Measurements from ENCODE around the gene CLPSL1.

The CLPSL1 gene

DNA sequence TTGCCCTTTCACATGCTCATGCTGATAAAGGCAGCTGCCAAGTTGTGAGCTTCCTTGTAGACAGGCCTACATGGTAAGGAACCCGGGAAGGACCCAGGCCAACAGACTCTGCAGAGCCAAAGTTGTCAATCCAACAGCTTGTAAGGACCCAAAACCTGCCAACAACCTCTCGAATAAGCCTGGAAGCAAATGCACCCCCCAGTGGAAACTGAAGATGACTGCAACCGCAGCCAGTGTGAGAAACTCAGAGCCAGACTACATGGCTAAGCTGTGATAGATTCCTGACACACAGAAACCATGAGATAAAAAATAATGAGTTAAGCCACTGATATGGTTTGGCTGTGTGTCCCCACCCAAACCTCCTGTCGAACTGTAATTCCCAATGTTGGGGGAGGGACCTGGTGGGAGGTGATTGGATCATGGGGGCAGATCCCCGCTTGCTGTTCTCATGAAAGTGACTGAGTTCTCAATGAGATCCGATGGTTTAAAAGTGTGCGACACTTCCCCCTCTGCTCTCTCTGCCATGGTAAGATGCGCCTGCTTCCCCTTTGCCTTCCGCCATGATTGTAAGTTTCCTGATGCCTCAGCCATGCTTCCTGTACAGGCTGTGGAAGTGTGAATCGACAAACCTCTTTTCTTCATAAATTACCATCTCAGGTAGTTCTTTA, 23.2 kb upstream of the CLPSL1 start:
- no peak for DNase-seq (ENCODE audit: extremely low read depth in 1 of 2, low read depth in 1 of 2)

DNA sequence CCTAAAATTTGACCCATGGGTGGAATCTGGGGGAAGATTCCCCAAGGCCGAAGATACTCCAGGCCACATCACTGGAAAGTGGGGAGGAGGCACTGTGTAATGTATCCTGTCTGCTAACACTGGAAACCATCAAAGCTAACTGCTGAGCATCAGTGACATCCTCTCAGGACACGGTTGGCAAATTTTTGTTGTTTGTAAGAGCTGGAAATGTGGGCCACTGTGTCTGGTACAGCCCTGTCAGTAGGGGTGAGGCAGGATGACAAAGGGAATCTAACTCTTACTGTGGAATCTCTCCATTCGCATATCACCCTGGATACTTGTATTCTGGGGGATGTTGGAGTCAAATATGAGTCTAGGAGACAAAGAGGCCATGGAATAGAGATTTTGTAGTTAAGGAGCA, 21.4 kb upstream of the CLPSL1 start:
- DNase-seq (ENCODE audit: extremely low read depth in 1 of 2, low read depth in 1 of 2) = no peak

DNA sequence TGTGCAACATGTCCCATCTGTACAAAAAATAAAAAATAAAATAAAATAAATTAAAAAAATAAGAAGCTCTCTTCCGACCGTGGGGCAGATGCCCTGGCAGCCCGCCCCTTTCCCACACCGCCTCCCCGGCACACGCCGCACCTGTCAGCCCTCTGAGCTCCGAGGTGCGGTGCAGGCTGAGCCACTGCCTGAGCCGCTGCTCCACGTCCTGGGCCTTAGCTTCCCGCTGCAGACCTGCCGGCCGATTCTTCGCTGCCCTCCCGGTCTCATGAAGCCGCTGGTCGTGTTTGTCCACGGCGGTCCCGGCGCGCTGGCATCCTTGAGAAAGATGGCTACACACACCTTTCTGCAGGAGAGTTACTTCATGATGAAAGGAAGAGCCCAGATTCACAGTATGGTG, 15.1 kb upstream of the CLPSL1 start:
- no peak for DNase-seq (ENCODE audit: extremely low read depth in 1 of 2, low read depth in 1 of 2)

DNA sequence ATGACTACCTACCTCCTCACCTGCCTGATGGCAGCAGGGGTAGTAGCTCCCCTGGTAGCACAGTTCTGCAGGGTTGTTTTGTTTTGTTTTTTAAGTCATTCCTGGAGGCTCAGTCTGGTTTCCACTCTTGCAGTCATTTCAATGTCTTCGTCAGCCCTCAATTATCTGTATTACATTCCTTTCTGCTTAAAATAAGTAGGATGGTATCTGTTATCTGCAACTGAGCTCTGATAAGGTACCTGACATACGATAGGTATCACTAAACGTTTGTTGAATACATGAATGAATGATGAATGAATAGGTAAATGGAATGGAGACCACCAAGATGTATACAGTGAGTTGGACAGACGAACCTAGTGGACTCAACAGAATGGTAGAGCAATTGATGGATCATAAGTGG, 11.6 kb upstream of the CLPSL1 start:
- no peak for DNase-seq (ENCODE audit: extremely low read depth in 1 of 2, low read depth in 1 of 2)

DNA sequence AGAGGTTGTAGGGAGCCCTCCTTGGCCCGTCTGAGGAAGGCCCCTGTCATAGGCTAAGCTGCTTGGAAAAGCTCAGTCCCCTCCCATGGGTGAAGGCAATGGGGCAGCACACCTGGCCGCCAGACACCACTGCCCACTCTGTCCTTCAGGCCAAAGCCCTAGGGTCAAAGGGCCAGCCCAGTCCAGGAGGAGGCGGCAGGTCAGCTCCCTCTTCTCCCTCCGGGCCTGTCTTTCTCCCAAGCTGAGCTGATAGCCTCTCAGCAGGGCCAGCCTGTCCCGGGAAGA, 9.5 kb upstream of the CLPSL1 start:
- no peak for DNase-seq (ENCODE audit: extremely low read depth in 1 of 2, low read depth in 1 of 2)

DNA sequence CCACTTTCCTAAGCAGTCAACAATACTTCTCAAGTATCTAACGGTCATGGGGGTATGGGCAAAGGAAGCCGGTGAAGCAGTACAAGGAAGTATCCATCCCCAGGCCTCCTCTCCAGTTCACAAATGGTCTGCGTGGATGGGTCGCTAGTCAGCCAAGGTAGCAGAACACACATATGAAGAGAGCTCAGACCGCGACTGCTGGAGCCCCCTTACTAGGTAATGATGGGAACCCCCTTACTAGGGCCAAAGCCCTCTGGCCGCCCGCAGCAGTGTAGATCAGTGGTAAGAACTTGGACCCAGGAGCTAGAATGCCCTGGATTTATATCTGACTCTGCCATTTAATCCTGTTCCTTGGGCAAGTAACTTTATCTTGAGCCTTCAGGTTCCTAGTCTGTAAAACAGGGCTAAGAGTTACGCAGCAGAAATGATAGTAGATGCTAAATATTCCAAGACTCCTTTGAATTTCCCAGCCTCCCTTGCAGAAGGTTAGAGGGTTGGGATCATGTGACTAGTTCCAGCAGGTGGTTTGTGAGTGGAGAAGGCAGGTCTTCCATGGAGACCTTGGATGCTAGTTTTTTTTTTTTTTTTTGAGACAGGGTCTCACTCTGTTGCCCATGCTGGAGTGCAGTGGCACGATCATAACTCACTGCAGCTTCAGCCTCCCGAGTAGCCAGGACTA, 6.6 kb upstream of the CLPSL1 start:
- DNase-seq (ENCODE audit: extremely low read depth in 1 of 2, low read depth in 1 of 2) = no peak

DNA sequence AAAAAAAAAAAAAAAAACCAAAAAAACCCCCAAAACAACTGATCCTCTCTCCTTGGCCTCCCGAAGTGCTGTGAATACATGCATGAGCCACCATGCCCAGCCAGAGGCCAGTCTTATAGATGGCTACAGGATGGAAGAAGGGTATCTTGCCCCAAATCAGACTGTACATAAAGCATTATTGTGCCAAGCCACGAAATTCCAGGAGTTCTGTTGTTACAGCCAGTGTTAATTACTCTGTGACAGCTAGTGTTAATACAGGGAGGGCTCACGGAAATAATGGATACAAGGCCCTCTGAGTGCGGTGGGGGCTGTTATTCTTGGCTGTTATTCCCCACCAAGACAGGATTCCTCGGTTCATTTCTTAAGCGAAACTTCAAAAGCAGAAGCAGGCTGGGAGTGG, 5.8 kb upstream of the CLPSL1 start:
- DNase-seq (ENCODE audit: extremely low read depth in 1 of 2, low read depth in 1 of 2) = no peak

DNA sequence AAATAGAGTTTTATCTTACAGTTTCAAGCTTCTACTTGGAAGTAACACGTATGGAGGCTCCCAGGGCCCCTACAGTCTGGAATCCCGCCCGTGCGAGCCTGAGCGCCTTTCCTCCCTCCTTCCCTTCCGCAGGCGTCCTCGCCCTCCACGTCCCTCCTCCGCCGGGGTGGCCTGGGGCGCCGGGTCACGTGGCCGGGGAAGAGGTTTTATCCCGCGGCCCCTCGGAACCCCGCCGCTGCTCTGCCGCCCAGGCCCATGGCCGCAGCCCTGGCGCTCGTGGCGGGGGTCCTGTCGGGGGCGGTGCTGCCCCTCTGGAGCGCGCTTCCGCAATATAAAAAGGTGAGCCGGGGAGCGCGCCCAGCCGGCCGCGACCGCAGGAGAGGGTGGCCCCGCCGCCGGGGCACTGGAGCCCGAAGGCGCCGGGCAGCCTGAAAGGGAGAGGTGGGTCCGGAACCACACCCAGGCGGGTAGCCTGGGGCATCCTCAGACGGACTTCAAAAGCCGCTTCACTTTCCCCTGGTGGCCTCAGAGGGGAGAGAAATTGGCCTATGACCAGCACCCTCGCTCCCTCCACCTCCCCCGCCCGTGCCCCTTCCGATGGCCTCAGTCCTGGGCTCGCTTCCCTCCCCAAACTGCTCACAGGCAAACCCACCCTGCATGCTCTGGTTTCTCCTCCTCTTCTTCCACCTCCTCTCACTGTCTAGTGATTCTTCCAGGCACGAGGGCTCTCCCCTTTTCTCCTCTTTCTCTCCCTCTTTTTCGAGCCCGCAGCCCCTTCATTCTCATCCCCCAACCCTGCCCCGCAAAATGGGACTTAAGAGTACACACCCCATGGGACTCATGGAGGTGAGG, 4.2 kb upstream of the CLPSL1 start, which contains the start of gene CLPSL2:
Gene CLPSL2, plus strand, starts transcription at position 235 of the 852 bp plus-strand sequence. Its CDS starts 21 bp downstream, at position 256.
- no peak for DNase-seq (ENCODE audit: extremely low read depth in 1 of 2, low read depth in 1 of 2)

DNA sequence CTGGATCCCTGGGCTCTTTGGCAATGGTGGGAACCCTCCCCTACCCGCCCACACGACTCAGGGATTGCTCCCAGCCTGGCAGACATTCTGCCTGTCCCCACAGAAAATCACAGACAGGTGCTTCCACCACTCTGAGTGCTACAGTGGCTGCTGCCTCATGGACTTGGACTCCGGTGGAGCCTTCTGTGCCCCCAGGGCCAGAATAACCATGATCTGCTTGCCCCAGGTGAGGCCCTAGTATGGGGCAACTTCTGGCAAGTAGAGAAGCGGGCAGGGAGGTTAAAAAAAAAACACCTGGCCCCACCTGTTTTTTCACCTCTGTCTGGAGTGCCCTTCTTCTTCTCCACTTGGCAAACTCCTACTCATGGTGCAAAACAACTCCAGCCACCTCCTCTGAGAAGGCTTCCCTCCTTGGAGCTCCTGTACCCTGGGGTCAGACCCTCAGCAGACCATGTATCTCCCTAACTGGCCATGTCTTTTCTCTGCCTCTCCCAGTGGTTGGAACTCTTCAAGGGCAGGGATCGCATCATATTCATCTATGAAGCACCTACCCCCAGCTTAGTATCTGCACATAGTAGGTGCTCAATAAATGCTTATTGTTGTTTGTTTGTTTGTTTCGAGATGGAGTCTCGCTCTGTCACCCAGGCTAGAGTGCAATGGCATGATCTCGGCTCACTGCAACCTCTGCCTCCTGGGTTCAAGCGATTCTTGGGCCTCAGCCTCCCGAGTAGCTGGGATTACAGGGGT, 3.3 kb upstream of the CLPSL1 start:
- no peak for DNase-seq (ENCODE audit: extremely low read depth in 1 of 2, low read depth in 1 of 2)

DNA sequence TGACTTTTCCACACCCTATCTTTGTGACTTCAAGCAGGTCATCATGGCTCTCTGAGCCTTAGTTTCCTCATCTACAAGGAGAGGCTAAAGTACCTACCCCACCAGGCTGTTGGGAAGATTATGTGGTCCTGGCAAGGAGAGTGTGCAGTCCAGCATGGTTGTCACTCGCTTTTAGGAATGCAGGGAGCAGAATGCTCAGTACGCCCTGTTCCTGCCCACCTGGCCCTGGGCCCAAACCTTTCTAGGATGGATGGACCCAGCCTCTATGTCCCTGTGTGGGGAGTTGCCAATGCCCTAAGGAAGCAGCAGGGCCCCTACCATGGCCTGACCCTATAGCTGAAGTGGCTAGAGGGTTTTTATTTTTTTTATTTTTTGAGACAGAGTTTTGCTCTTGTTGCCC, 2.4 kb upstream of the CLPSL1 start:
- no peak for DNase-seq (ENCODE audit: extremely low read depth in 1 of 2, low read depth in 1 of 2)

DNA sequence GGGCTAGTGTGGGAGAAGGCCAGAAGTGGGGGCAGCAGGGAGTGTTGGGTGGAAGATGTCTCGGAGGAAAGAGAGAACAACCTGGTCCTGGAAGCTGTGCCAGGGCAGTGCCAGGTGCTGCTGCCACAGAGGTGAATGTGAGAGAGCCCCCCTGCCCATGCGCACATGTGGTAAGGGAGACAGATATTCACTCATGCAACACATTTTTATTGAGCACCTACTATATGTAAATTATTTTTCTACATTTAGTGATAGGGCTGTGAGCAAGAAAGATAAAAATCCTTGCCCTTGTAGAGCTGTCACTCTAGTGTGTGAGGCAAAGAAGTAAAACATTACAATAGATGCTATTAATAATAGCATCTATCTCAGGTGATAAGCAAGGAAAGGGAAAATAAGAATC, 471 bp downstream of the CLPSL1 start:
- no peak for DNase-seq (ENCODE audit: extremely low read depth in 1 of 2, low read depth in 1 of 2)

DNA sequence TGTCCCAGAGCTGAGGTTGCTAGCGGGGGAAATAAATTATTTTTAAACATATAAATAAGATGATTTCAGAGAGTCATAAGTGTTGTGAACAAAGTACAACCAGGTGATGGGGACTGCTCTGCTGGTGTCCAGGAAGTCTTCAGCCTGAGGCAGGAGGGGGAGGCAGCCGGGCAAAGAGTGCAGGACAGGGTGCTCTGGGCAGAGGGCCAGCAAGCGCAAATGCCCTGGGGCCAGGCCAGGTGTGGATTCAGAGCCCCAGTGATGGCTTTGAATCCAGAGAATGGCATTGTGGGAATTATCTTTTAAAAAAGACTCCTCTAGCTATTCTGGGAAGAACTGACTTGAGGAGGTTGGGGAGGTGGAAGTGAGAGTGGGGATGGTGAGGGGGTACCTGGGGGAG, 1.6 kb downstream of the CLPSL1 start:
- no peak for DNase-seq (ENCODE audit: extremely low read depth in 1 of 2, low read depth in 1 of 2)

DNA sequence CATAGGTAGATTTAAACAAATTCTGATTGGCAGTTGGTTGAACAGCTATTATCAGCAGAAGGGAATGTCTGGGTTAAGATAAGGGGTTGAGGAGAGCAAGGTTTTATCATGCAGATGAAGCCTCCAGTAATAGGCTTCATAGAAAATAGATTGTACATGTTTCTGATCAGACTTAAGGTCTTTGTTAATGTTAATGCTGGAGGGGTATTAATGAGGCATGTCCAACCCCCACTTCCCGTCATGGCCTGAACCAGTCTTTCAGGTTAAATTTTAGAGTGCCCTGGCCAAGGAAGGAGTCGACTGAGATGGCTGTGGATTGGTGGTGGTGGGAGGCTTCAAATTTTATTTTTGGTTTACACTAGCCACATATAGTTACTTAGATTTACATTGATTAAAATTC, 3.4 kb downstream of the CLPSL1 start:
- no peak for DNase-seq (ENCODE audit: extremely low read depth in 1 of 2, low read depth in 1 of 2)

DNA sequence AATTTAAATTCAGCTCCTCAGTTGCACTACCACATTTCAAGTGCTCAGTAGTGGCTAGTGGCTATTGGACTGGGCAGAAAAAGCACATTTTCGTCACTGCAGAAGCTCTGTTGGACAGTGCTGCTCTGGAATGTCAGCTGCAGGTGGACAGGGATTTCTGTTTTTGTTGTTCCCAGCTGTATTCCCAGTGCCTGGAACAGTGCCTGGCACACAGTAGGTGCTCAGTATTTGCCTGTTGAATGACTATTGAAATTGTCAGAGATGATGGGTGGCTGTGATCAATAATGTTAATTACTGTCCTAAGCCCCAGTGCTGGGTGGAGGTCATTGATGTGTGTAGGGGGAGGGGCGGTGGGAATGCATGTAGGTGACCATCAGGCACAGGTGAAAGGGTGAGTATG, 5.5 kb downstream of the CLPSL1 start:
- DNase-seq (ENCODE audit: extremely low read depth in 1 of 2, low read depth in 1 of 2) = no peak

DNA sequence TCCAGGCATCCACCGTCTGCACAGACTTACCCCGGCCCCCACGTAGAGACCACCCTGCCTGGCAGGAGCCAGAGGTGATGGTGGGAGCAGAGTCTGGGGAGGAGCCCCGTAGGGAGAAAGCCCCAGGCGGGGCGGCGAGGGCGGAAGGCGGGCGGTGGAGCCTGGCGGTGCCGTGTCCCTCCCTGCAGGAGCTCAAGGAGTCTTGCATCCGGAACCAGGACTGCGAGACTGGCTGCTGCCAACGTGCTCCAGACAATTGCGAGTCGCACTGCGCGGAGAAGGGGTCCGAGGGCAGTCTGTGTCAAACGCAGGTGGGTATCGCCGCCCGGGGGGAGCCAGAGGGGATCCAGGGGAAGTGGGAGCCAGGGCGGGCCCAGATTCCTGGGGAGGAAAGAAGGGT, 6.0 kb downstream of the CLPSL1 start:
- no peak for DNase-seq (ENCODE audit: extremely low read depth in 1 of 2, low read depth in 1 of 2)

DNA sequence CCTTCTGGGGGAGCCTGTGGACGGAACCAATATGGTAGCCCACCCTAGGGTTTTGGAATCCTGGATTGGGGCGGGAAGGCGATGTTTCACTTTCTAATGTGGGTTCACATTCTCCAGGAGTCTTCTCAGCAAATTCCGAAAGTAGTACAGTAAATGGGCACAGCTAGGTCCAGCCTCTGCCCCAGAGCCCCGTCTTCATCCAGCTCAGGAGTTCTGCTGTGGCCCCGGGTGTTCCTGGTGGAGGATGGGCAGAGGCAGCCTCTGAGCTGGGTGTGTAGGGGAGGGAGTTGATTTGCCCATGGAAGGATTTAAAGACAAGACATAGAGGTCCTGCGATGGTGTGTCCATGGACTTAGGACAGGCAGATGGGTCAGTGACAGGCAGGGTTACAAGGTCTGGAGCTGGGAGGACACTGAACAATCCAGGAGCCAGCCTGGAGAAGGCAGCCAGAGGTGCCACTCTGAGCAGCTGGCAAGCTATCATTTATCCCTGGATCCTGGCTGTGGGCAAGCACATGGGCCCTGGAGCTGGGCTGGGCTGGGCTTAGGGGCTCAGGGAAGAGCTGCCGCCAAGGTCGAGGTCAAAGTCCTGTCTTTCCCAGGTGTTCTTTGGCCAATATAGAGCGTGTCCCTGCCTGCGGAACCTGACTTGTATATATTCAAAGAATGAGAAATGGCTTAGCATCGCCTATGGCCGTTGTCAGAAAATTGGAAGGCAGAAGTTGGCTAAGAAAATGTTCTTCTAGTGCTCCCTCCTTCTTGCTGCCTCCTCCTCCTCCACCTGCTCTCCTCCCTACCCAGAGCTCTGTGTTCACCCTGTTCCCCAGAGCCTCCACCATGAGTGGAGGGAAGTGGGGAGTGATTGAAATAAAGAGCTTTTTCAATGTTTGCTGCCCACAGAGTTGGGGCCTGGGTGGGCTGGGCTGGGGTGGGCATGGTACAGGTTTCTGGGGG, 6.7 kb downstream of the CLPSL1 start:
- no peak for DNase-seq (ENCODE audit: extremely low read depth in 1 of 2, low read depth in 1 of 2)

DNA sequence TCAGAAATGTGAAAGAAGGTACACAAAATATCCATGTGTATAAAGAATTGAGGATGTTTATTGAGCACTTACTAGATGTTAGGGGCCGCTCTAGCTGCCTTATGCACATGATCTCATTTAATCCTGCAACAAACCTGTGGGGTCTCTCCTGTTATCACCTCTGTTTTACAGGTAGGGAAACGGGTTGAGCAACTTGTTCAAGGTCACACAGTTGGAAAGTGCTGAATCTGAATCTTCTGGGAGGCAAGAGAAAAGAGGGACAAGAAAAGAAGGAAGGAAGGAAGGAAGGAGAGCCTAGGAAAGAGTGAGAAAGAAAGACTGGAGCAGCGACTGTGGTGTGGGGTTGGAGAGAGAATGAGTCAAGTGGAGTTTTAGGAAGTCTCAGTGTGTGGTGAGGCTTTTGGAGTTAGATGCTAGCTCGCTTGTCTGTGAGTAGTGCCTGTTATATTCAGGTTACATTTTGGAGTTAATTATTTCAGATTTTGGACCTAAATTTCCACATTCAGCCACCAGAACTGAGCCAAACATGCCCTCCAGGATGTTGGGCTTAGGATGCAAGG, 7.7 kb downstream of the CLPSL1 start:
- DNase-seq (ENCODE audit: extremely low read depth in 1 of 2, low read depth in 1 of 2) = no peak

DNA sequence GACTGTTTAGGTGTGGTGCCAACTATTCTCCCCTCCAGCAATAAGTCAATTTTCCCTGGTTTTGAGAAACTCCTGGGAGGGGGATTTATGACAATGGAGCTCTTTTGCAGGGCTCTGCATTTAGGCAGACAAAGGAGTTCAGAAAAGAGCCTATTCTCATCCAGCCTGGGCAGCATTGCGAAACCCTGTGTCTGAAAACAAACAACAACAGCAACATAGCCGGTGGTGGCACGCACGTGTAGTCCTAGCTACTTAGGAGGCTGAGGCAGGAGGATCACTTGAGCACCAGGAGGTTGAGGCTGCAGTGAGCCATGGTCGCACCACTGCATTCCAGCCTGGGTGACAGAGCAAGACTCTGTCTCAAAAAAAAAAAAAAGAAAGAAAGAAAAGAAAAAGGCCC, 9.9 kb downstream of the CLPSL1 start:
- DNase-seq (ENCODE audit: extremely low read depth in 1 of 2, low read depth in 1 of 2) = no peak

DNA sequence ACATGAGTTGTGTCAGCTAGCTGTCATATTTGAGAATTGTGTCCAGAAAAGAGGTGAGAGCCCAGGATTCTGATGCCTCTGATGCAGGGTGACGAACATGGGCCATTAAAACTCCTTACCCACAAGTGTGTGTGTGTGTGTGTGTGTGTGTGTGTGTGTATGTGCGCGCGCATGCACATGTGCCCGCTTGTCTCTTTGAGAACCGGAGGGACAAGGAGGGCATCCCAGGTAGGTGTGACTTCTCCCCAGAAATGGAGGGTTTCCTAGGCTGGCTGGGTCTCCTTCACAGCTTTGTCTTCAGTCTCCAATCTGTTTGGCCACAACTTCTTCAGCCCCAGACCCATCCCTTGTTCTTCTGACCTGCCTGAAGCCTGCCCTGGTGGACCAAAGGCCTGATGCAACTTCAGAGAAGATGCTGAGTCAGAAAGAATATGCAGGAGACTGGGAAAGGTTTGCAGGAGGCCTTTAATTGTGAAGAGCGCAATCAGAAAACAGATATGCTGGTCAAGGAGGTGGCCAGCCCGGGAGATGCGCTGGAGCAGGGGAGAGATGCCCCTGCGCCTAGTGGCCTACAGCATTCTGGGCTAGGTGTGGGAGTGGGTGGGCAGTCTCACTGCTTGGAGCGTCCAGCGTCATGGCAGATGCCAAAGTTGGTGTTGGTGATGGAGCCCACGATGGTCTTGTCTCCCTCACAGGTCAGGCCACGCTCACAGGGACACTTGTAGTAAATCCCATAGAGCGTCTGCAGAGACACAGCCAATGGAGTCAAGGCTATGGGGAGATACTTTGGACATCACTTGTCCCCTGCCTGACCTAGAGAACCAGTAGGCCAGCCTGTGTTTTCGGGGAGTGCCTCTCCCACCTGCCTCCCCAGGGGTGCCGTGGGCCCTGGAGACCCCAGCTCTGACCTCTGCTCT, 14.0 kb downstream of the CLPSL1 start:
- DNase-seq (ENCODE audit: extremely low read depth in 1 of 2, low read depth in 1 of 2) = no peak
